Activated T-helper 9 cell treated with anti-CD3 and anti-CD28 coated beads, Interleukin-2, amount 50 U/mL, for 16 hours (primary cell): ENCODE measurements around the gene USPL1.

Experiments
- DNase-seq: peaks from one replicate; pipeline ENCODE4 v3.0.0-alpha.2; 2020; ENCODE audit warnings: low read depth

The USPL1 gene

DNA sequence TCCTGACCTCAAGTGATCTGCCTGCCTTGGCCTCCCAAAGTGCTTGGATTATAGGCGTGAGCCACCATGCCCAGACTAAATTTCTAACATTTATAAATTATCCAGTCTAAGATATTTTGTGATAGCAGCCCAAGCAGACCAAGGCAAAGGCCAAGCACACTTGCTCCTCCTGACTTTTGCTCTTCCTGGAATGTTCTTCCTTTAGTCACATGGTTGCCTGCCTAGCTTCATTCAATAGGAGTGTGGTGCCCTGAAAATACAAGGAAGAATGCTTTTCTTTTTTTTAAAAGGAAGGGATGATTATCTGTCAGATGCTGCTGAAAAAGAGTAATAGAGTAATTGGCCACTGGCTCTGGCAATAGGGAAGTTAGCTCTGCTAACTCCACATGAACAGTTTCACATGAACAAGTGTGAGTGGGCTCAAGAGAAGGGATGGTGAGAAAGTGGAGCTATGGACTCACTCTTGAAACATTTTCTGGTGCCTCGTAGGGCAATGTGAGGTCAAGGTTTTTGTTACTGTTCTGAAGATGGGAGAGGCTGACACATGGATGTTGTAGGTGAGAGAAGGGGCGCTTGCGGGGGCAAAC is 47.1 kb downstream of the USPL1 start:
- no peak for DNase-seq

DNA sequence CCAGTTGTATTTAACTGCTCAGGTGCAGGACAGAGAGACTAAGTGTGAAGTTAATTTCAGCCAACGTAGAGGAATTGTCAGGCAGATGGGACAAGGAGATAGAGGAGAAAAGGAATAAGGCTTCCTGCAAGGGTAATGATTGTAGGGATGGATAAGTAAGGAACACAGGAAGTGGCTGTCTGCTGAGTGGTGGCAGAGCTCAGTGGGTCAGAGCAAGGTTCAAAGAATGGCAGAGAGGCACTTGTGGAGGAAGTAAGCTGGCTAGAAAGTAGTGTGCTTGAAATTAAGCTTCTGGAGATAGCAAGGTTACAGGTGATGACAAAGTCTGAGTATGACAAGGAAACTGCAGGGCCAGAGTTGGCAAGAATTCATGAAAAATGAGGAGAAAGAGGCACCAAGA is 47.9 kb downstream of the USPL1 start:
- DNase-seq = no peak

DNA sequence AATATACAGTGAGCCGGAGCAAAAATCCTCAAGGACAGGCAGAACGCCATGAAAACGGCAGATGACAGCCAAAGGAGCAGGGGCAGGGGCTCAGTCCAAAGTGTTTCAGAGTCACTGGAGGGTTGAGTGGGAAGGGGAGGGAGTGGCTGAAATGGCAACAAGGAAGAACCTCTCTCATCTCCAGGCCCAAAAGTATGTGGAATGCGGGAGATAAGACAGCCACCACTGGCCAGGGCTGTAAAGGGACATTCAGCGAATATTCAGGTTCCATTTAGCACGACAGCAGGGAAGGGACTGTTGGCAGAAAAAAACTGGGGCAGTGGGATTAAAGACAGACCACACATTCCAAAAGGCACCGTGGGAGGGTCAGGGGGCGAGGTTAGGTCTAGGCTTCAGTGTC is 48.4 kb downstream of the USPL1 start:
- no peak for DNase-seq

DNA sequence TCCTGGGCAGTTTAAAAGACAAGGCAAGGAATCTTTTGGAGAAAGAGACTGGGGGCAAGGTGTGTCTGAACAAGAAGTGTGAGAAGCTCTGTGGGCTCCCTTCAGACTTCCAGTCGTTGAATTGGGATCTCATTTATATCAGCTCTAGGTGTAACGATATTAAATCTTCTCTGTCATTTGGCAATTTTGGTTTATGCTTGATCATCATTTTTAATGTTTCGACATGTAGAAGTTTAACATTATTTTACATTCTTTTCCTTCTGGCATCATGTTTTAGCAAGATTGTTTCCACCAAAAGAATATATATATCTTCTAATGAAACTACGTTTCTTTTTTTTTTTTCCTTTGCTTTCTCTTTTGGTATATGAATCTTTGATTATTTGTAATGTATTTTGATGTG is 49.3 kb downstream of the USPL1 start:
- no peak for DNase-seq

DNA sequence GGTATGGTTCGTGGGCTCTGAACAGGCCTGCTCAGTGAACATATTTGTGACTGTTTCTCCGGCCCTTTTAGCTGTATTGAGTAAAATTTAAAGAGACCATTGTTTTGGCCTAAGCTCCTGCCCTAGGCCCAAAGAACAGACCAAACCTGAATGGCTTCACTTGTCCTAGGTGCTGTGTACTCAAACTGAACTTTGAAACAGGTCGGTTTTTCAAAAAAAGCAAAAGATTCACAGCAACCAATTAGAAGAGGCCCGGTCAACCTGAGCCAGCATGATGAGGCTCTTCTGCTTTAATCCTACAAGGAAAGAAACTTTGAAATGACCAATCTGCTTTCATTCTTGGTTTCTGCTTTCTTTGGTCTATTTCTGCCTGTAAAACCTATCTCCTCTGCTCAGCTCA is 50.6 kb downstream of the USPL1 start:
- DNase-seq = no peak

DNA sequence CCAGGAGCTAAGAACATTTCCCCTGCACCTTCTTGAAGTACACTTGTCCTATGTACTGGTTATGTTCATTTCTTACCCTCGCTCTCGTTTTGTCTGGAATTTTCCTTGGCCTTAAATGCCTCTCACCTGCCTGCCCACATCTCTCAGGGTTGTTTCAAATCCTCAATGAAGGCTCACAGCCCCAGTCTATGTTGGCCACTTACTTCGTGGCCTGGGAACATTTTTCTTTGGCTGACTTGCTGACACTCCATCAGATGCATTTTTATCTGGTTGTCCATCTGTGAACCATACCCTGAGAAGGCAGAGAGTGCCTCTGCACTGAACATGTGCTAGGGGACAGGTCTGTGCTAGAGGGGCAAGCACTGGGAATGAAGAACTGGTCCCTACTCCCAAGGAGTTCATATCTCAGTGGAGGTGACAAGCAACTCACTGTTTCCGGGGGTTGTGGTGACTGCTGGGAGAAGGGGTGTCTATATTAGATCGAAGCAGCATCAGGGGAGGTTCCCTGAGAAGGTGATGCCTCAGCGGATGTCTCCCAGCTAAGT is 53.6 kb downstream of the USPL1 start:
- no peak for DNase-seq

DNA sequence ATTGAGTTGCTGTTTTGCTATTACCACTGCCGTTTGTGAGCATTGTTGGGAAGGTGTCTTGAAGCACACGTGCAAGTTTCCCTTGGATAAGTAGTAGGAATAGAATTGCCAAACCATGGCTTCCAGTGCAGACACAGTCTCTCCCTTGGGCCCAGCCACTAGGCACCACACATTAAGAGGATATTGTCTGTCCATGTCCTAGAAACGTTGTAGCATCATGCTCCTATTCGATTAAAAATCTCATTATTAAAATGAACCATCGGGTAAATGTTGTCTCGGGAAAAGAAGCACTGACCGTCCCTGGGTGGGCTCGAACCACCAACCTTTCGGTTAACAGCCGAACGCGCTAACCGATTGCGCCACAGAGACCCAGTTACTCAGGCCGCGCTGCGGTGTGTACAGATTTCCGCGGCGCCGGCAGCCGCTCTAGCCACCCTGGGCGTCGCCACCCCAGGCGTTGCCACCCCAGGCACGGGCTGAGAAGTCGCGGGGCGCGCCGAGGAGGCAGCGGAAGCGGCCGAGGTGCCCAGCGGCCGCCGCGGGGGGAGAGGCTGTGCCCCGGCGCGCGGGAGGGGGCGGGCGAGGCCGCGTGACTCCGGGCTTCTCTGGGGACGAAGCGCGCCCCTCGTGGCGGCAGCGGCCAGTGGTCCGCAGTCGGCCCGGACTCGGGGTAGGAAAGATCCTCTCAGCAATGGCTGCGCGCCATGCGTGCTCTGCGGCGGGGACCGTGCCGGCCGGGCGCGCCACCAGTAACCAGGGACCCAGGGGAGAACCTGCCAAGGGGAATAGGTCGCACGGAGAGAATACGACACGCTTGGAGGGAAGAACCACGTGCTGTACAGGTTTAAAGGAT is 56.2 kb downstream of the USPL1 start:
- peak; percentile 87 for DNase-seq

DNA sequence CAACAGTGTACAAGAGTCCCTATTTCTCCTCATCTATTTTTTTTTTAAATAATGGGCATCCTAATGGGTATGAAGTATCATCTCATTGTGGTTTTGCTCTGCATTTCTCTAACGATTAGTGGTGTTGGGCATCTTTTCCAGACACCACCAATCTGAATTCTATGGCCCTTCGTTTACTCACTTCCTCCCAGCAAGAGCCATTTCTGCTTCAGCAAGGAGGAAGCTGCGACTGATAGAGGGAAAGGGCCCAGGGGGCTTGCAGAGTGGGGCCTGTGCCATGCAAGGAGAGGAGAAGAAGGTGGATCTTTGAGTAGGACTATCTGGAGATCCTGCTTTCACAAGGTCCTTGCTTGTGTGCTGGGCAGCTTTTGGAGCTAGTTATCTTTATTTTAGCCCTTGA is 58.0 kb downstream of the USPL1 start:
- DNase-seq = no peak

DNA sequence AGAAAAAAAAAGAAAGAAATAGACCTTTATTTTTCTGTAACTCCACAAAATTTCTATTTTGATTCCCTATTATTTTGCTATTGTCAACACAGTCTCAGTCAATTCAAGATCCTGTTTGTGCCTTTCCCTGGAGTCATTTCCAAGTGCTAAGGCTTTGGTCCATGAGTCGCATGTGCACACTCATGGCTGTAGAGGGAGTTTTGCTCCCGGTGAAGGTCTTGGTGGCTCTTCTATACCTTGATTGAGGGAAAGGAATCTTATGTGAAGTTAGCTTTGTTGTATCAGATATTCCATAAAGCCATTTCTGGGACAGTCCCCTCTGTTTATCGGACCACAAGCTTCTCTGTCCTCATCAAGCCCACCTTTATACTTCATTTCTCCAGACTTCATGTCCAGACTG is 59.0 kb downstream of the USPL1 start:
- no peak for DNase-seq

DNA sequence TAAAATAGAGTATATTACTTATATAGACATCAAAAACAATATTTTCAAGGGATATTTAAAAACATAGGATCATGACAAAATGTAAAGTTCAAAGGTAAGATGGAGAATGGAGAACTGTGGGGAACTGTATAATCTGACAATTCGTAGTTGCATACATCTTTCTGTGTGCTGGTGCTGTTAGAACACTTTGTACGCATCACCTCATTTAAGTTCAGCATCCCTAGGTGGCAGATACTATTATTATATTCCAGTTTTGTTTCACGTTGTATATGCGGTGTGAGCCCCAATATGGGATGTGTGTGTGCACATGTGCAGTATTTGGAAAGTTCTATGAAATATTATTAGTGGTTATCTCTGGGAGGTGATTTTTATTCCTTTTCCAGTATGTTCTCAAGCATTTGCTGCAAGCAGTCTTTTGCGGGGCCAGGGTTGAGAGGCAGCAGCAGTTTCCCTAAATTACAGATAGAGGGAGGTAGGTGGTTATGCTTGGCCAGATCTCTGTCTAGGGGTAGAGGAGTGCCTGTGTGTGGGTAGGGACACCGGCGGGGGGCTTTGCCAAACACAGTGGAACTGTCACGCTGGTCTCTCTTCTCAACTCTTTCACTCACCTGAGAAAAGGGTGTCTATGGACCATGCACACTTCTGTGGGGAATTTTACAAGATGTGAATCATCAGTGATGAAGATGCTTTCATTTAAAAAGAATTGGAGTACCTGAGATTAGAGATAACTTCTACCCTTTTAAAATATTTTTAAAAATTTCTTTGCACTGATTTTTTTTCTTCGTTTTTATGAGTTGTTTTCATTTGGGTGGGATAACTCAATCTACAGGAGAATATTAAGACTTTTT is 62.0 kb downstream of the USPL1 start:
- no peak for DNase-seq

DNA sequence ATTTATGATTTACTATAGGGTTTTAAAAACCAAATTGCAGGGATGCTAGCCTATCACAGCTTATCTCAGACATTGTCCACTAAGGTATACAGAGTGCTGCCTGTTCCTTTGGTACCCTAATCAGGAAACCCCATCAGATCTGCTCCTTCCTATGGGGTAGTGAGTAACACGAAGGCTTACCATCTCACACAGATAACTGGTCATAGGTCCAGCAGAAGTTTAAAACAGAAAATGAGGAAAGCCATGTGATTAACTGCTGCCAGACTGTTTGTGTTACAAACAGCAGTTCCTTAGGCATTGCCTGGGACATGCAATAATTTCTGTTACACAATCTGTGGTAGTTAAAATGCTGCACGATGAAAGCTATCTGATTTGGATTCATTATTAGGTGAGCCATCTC is 64.1 kb downstream of the USPL1 start:
- no peak for DNase-seq

DNA sequence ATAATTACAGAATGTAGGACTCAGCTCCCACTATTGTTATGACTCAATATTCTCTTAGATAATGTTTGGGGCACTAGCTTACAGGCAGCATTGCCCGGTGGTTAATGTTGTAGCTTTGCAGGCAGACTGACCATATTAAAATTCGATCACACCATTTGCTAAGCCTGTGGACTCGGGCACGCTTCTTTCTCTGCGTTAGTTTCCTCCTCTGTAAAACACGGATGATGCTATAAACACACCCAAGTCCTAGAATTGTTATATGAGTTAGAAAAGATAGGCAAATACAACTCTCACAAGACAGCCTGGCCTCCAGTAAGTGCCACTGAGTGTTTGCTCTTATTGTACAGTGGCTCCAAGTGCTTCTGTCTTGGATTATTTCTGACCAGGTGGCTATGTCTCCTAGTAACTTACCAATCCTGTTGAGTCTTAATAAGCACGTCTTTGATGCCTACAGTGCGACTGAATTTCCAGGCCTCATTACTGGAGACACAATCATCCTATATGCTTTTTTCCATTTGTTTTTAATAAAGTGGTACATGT is 67.7 kb downstream of the USPL1 start:
- DNase-seq = no peak

DNA sequence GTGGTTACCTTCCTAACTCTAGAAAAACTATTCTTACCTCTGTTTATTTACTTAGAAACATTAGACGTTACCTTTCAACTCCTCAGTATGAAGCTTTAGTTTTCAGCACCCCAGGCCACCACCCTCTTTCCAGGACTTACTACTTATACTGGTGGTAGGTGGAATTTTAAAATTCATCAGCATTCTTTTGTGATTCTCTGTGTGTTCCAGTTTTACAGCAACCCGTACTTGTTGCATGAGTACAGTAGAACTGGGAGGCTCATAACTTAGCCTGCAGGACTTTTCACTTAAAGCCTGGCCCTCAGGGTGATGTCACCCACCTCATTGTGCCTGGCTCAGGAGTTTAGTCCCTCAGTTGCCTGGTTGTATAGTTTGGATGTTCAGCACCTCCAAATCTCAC is 68.3 kb downstream of the USPL1 start:
- no peak for DNase-seq

DNA sequence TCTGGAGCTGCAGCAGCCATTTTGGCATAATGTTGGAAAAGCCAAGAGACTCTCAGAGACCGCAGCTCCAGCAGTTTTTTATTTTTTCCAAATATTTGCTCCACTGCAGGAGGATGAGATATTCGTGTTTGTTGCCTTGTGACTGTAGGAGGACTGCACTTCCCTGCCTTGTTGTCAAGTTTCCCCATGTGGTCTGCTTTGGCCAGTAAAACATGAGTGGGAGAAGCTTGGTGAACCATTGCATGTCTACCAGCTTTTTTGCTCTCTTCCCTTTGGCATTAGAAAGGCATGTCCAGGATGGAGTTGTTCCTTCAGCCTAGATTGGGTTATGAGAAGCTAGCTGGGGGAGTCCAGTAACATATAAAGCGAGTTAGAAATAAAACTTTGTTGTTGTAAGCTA is 69.9 kb downstream of the USPL1 start:
- DNase-seq = no peak

DNA sequence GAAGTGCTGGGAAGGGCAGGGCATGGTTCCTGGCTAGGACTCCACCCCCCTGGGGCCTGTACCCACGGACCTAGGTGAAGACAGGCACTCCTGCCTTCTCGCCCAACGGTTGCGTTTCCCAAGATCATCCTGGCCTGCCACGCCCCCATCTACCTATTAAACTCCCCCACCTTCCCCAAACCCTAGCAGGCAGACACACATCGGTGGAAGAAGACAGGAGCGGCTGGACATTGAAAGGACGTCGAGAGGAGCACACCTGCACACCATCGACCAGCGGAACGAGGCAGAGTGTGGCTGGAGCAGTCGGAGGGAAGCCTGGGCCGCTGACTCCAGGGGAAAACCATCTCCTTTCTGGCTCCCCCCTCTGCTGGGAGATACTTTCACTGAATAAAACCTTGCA is 72.0 kb downstream of the USPL1 start:
- DNase-seq = no peak

DNA sequence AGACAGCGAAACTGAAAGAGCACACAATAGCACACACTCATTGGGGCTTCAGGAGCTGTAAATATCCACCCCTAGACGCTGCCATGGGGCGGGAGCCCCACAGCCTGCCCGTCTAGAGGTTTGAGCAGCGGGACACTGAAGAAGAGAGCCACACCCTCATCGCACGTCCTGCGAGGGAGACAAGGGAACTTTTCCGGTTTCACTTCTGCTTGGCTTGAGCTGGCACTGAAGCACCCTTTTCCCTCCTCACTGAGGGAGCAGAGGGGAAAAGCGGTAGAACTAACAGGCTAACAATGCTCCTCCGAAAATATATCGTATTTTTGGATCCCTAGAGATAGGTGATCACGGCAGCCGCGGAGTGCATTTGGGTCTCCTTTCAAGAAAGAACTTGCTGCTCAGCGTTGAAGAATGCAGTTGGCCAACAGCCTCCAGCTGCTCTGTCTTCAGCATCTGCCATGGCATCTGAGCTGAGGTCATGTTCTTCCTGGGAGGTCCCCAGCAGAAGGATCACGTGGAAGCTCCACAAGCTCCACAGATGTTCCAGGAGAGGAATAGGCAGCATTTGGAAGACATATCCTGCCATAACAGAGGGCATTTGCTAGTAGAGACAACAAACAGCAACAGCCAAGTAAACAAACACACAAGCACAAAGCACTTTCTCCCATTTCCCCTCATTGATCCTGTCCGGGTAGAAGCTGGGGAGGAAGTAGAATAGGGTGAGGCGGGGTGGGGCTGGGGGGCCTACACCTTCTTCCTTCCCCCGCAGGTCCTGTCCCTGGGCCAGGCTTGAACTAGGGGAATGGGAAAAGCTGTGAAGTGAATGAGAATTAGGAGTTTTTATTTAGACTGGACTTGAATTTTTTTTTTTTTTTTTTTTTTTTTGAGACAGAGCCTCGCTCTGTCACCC is 72.8 kb downstream of the USPL1 start:
- DNase-seq = no peak

DNA sequence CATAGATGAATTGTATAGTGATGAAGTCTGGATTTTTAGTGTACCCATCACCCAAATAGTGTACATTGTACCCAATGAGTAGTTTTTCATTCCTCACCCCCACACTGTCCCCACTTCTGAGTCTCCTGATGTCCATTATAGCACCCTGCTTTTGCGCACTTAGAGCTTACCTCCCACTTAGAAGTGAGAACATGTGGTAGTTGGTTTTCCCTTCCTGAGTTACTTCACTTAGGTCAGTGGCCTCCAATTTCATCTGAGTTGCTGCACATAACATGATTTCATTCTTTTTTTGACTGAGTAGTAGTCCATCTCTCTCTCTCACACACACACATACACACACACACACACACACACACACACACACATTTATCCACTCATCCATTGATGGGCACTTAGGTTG is 74.4 kb downstream of the USPL1 start:
- DNase-seq = no peak

DNA sequence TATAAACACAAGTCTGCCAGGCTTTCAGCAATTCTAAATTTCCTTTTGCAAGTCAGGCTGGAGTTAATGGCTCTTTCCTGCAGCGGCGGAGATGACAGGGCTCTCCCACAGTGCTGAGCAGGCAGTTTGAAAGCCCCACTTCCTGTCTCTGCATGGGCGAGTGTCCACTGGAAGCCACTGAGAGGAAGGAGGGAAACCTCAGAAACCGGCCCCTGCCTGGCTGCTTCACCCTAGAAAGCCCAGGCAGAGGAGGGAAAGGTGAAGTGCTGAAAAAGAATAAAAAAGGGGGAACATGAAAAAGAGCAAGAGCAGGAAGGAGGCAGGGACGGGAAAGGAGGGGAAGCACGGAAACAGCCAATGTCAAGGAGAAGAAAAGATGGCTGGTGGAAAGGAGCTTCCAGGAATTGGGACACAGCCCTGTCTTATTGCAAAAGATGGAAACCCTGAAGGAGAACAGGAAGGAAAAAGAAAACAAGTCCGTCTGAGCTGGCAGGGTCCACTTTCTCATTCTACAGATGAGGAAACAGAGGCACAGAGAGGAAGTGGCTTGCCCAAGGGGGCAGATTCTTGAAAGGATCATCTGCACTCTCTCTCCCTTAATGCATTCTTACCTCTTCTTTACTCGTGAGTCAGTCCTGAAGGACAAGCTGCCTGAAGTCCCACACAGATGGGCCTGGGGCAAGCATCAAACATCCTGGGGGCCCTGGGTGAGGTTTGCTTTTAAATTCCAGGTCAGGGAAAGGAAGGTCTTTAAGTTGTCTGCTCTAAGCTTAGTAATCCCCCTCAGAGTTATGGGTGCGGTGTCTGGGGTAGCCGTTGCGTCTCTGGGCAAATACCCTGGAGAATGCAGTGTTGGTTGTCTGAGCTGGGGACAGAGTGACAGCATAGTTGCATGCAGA is 78.8 kb downstream of the USPL1 start:
- DNase-seq = no peak

DNA sequence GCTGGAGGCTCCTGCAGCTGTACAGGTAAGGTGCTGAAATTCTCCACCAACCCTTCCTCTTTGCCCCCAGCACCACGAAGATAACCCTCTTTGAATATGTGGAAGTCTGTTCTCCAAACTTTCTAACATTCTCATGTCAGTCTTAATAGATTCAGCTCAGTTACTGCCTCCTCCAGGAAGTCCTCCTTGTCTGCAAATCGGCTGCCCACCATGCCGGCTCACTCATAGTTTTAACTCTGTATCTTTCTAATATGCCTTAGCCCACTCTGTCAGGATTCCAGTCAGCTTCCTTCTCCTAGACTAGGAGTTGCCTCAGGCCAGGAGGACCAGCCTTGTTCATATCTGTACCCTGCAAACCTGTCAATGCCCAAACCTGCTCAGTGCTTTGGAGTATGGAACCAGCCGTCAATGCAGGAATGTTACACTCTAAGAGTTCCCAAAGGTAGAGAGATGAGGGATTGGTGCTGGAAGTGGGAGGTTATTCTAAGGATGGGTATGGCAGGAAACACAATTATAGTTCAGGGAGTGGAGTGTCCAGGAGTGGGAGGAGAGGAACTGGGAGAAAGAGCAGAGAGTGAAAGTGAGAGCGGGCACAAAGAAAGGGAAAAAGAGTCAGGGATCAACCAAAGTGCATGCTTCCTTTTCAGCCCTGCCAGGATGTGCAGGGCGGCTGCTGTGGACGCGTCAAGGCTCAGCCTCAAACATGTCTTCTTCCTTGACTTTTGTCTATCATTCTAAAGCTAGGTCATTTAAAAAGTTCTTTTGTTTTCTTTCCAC is 79.6 kb downstream of the USPL1 start:
- no peak for DNase-seq

DNA sequence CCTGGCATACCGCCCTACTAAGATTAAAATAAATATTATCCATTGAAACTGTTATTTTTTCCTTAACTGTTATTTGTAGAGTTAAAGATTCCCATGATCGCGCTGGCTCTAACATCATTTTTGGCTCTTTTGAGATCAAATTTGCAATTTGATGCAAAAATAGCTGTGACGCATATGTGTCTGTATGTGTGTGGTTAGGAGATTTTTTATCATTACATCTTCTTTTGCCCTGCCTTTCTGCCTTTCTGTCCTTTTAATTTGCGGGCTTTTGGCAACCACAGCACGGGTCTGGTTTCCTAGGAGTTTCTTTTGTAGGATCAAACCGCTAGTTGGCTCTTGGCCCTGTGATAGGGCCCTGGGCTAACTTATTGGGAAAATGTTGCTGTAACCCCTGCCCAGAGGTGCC is 80.3 kb downstream of the USPL1 start:
- no peak for DNase-seq
